Activated B cell treated with CpG ODN at 0.5 μM for 24 hours (primary cell): ENCODE results near the gene OR52E4. TPM values are rescaled to one million over a fixed set of nuclear protein-coding genes. Genes with fewer than 3 reads are reported as not detected.

Experiments used
- ATAC-seq: fragments of 200-7000 bp; cut with Tn5 transposase; one replicate; pipeline ENCODE4 v1.10.0; 2021; ENCODE audit warnings: low read depth, mild to moderate bottlenecking, moderate library complexity
- CTCF ChIA-PET: fragments of 350-600 bp; sonication (Branson Sonifier 250); formaldehyde crosslinking; loops from one replicate; lab custom pipeline; 2021; ENCODE audit warnings: antibody characterized with exemption; lab: Charles Lee
- POLR2A ChIA-PET: fragments of 350-600 bp; sonication (Branson Sonifier 250); formaldehyde crosslinking; loops from one replicate; lab custom pipeline; 2021; ENCODE audit warnings: antibody characterized with exemption; lab: Charles Lee
- DNase-seq: peaks from one replicate; pipeline ENCODE4 v3.0.0; 2022
- H3K27ac Mint-ChIP-seq: one replicate; pipeline ENCODE4 v1.8.0; 2020; ENCODE audit warnings: mixed read lengths
- H3K27me3 Mint-ChIP-seq: one replicate; pipeline ENCODE4 v1.8.0; 2021; ENCODE audit warnings: mixed read lengths
- H3K36me3 Mint-ChIP-seq: one replicate; pipeline ENCODE4 v1.8.0; 2021; ENCODE audit warnings: low read depth, mixed read lengths
- H3K4me1 Mint-ChIP-seq: one replicate; pipeline ENCODE4 v1.8.0; 2021; ENCODE audit warnings: mixed read lengths
- H3K4me3 Mint-ChIP-seq: one replicate; pipeline ENCODE4 v1.8.0; 2020; ENCODE audit warnings: mild to moderate bottlenecking, mixed read lengths
- H3K9me3 Mint-ChIP-seq: one replicate; pipeline ENCODE4 v1.8.0; 2020; ENCODE audit warnings: mixed read lengths
- intact Hi-C: fragments of 100-400 bp; cut with micrococcal nuclease; formaldehyde crosslinking; loops from one replicate; pipeline ENCODE4 v1.15.1; 2024
- total RNA-seq: library from RNA; stranded (reverse); gene quantifications from 2 replicates; pipeline ENCODE4 v1.2.3, GENCODE V29; 2022
- TF ChIP-seq, protein P1 (sequence below): fragments of 200-600 bp; IDR thresholded peaks from one replicate; pipeline ENCODE4 v1.8.0; 2022; ENCODE audit warnings: antibody characterized with exemption, mild to moderate bottlenecking

The OR52E4 gene
- total RNA-seq, 1 donor from 2014 or later: not detected

DNA sequence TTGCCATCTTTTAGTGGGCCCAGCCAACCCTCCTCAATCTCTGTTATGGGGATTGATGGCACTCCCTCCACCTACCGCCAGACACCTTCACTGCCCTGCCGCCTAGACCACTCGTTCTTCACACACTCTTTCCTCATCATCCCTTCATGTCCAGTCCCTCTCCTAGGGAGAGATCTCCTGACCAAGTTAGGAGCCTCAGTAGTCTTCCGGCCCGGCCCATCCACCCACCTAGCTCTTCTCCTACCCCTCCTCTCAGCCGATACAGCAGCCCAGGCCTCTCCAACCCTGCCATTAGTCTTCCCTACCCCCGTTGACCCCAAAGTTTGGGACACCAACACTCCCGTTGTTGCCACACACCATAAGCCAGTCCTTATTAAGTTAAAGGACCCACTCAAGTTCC lies 50.6 kb downstream of the OR52E4 start:
- Mint-ChIP-seq H3K27me3 (no peaks in the 10 kb centered on the region), H3K4me3 (no peak overlapping the region), H3K27ac (no peak overlapping the region), H3K36me3 (no peaks in the 10 kb centered on the region), H3K9me3 (peaks cover 9% of the 10 kb centered on the region), H3K4me1 (no peaks in the 10 kb centered on the region)
- no peak for DNase-seq
- TF ChIP-seq, protein P1, sequence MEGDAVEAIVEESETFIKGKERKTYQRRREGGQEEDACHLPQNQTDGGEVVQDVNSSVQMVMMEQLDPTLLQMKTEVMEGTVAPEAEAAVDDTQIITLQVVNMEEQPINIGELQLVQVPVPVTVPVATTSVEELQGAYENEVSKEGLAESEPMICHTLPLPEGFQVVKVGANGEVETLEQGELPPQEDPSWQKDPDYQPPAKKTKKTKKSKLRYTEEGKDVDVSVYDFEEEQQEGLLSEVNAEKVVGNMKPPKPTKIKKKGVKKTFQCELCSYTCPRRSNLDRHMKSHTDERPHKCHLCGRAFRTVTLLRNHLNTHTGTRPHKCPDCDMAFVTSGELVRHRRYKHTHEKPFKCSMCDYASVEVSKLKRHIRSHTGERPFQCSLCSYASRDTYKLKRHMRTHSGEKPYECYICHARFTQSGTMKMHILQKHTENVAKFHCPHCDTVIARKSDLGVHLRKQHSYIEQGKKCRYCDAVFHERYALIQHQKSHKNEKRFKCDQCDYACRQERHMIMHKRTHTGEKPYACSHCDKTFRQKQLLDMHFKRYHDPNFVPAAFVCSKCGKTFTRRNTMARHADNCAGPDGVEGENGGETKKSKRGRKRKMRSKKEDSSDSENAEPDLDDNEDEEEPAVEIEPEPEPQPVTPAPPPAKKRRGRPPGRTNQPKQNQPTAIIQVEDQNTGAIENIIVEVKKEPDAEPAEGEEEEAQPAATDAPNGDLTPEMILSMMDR: no peak
- POLR2A ChIA-PET: no interaction called here
- ATAC-seq: no peak
- CTCF ChIA-PET: no interaction called here
- intact Hi-C loops: no loop called here

DNA sequence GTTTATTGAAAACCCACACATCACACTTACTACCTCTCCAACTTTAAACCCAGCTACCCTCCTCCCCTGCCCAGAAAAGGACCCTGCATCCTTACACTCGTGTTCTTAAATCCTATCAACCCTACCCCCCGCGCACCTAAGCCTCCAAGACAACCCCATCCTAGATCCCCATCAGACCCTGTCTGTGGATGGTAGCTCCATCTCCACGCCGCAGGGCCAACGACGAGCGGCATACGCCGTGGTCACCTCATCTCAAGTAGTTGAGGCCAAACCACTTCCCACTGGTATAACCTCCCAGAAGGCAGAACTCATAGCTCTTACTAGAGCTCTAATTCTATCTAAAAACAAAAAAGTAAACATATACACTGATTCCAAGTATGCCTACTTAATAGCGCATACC lies 52.2 kb downstream of the OR52E4 start:
- intact Hi-C loops: no loop called here
- Mint-ChIP-seq H3K27me3 (no peaks in the 10 kb centered on the region), H3K4me3 (no peak overlapping the region), H3K27ac (no peak overlapping the region), H3K9me3 (peaks cover 9% of the 10 kb centered on the region), H3K36me3 (no peaks in the 10 kb centered on the region), H3K4me1 (no peaks in the 10 kb centered on the region)
- TF ChIP-seq, protein P1: no peak
- ChIA-PET CTCF (no interaction called here), POLR2A (no interaction called here)
- no peak for DNase-seq
- ATAC-seq: no peak

DNA sequence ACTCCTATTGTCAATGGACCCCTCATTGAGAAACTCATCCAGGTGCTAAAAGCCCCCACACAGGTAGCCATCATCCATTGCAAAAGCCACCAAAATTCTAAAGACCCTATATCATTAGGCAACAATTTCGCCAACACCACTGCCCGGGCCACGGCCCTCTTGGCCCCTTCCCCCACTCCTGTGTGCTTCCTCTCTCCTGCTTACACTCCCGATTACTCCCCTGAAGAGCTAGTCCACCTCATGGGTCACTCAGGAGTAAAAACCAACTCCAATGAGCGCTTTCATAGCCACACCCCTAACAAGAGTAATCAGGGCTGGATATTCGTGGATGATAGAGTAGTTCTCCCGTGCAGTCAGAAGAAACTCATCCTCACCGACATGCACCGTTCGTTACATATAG lies 52.7 kb downstream of the OR52E4 start:
- POLR2A ChIA-PET: no interaction called here
- Mint-ChIP-seq H3K9me3 (peaks cover 9% of the 10 kb centered on the region), H3K27ac (no peak overlapping the region), H3K36me3 (no peaks in the 10 kb centered on the region), H3K4me1 (no peaks in the 10 kb centered on the region), H3K4me3 (no peak overlapping the region), H3K27me3 (no peaks in the 10 kb centered on the region)
- DNase-seq (no peak), ATAC-seq (no peak)
- TF ChIP-seq, protein P1: no peak
- intact Hi-C loops: no loop called here
- CTCF ChIA-PET: no interaction called here

Other genes with a start within 250 kb of the OR52E4 start
- gene TRIM5, start 195.6 kb upstream of the OR52E4 start, total RNA-seq: 34.3 and 36.3 TPM in 2 replicates
- gene TRIM22, start 190.8 kb upstream of the OR52E4 start, total RNA-seq: 244 and 255 TPM in 2 replicates
- gene OR56B1, start 144.2 kb upstream of the OR52E4 start, total RNA-seq: 0.64 and 0.84 TPM in 2 replicates
- 1.1 and 2.2 TPM in 2 replicates for gene OR52N4, start 126.4 kb upstream of the OR52E4 start, total RNA-seq
- not detected in 2 replicates for gene OR52N5, start 97.3 kb upstream of the OR52E4 start, total RNA-seq
- not detected in 2 replicates for gene OR52N1, start 89.4 kb upstream of the OR52E4 start, total RNA-seq
- not detected in 2 replicates for gene OR52N2, start 71.7 kb upstream of the OR52E4 start, total RNA-seq
- gene OR52E6, start 38.7 kb upstream of the OR52E4 start, total RNA-seq: not detected in 2 replicates
- gene OR52E8, start 22.9 kb upstream of the OR52E4 start, total RNA-seq: not detected in 2 replicates
- not detected in 2 replicates for gene OR52E5, start 12.6 kb downstream of the OR52E4 start, total RNA-seq
- not detected in 2 replicates for gene OR56A3, start 61.6 kb downstream of the OR52E4 start, total RNA-seq
- gene OR56A5, start 87.9 kb downstream of the OR52E4 start, total RNA-seq: not detected in 2 replicates
- not detected in 2 replicates for gene OR52L1, start 106.4 kb downstream of the OR52E4 start, total RNA-seq
- gene OR56A4, start 126.3 kb downstream of the OR52E4 start, total RNA-seq: not detected in 2 replicates
- gene OR56A1, start 150.1 kb downstream of the OR52E4 start, total RNA-seq: not detected in 2 replicates
- not detected in 2 replicates for gene OR56B4, start 227.1 kb downstream of the OR52E4 start, total RNA-seq